Effector memory CD8-positive, alpha-beta T cell (primary cell): Measurements from ENCODE around the gene TRIM44.

Experiments used
- ATAC-seq: fragments of 150-1000 bp; cut with Tn5 transposase; replicated peaks from 2 replicates; pipeline ENCODE4 v1.10.0; 2021; ENCODE audit warnings: mild to moderate bottlenecking, moderate library complexity
- DNase-seq, 3 experiments: peaks; one replicate each; pipeline ENCODE4 v3.0.0; 2021
- H3K27ac Mint-ChIP-seq, 2 donors: one replicate each; pipeline ENCODE4 v1.8.0; 2022; ENCODE audit warnings: mild to moderate bottlenecking in 2 of 2, mixed read lengths in 2 of 2, moderate library complexity in 2 of 2
- H3K27me3 Mint-ChIP-seq, 2 donors: one replicate each; pipeline ENCODE4 v1.8.0; 2022; ENCODE audit warnings: mixed read lengths in 2 of 2
- H3K36me3 Mint-ChIP-seq: one replicate; pipeline ENCODE4 v1.8.0; 2022; ENCODE audit warnings: mild to moderate bottlenecking, moderate library complexity, mixed read lengths; ENCODE audit not compliant: insufficient read depth
- H3K4me1 Mint-ChIP-seq, 2 donors: one replicate each; pipeline ENCODE4 v1.8.0; 2022; ENCODE audit warnings: low read depth in 2 of 2, mixed read lengths in 2 of 2
- H3K4me3 Mint-ChIP-seq, 2 donors: one replicate each; pipeline ENCODE4 v1.8.0; 2022; ENCODE audit warnings: mild to moderate bottlenecking in 2 of 2, mixed read lengths in 2 of 2, moderate library complexity in 2 of 2
- H3K9me3 Mint-ChIP-seq, 2 donors: one replicate each; pipeline ENCODE4 v1.8.0; 2022; ENCODE audit warnings: mixed read lengths in 2 of 2

The TRIM44 gene

DNA sequence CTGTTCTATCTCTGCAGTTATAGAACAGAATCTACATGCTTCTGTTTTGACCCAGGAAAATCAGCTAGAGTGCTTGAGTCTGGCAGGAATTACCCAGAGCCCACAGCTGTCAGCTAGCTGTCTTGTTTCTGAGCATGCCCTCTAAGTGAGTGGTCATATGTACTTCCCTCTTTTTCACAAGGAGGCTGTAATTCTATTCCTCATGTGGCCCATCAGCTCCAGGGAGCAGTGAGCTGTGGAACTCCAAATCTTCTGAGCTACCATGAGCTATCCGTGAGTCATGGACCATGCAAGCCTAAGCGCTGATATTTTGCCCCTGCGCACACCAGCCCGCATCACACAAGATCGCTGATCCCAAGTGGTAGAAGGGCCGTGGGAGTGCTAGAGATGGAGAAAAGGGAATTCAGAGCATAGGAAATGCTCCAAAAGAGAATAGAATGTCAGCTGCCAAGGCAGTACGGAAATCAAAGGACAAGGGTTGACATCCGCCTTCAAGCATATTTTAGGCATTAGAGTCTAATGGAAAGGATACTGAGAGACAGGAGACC is 38.9 kb upstream of the TRIM44 start:
- peaks cover 71 to 85% of the 10 kb centered on the region in 2 donors for H3K27me3 Mint-ChIP-seq
- ATAC-seq: no peak

GRCh38 chr11:35624316-35624715 is 38.3 kb upstream of the TRIM44 start:
- ATAC-seq (no peak), DNase-seq (no peak)
- H3K27ac Mint-ChIP-seq: no peak overlapping the region
- no peaks in the 10 kb centered on the region for H3K36me3 Mint-ChIP-seq
- no peaks in the 10 kb centered on the region for H3K9me3 Mint-ChIP-seq
- H3K4me3 Mint-ChIP-seq: no peak overlapping the region
- peaks cover 75 to 91% of the 10 kb centered on the region in 2 donors for H3K27me3 Mint-ChIP-seq
- no peaks in the 10 kb centered on the region for H3K4me1 Mint-ChIP-seq

More for the DNA sequence above, 38.9 kb upstream of the TRIM44 start:
- Mint-ChIP-seq H3K36me3 (no peaks in the 10 kb centered on the region), H3K4me3 (no peak overlapping the region), H3K4me1 (no peaks in the 10 kb centered on the region), H3K9me3 (no peaks in the 10 kb centered on the region), H3K27ac (no peak overlapping the region)
- no peak for DNase-seq

DNA sequence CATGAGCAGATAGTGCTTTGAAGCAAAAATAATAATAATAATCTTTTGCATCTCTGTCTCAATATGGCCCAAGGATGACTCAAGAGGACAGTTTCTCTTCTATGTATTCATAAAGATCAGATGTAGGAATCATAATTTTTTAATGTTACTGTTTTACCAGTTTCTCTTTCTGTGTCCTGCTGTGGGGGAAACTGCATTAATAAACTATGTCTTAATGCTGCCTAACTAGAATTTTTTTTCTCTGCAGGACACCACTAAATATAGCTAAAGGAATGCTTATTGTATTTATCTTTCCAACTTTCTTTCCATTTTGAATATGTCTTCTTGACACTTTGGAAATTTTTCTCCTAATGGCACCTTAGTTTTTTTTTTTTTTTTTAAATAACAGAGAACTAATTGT is 37.8 kb upstream of the TRIM44 start:
- Mint-ChIP-seq H3K4me3 (no peak overlapping the region), H3K4me1 (no peaks in the 10 kb centered on the region), H3K27ac (no peak overlapping the region), H3K27me3 (peaks cover 77 to 92% of the 10 kb centered on the region in 2 donors), H3K36me3 (no peaks in the 10 kb centered on the region), H3K9me3 (no peaks in the 10 kb centered on the region)
- DNase-seq: no peak
- no peak for ATAC-seq

- H3K36me3 Mint-ChIP-seq: no peaks in the 10 kb centered on the region
- DNase-seq (no peak), ATAC-seq (no peak)
- no peaks in the 10 kb centered on the region for H3K9me3 Mint-ChIP-seq
- no peaks in the 10 kb centered on the region for H3K4me1 Mint-ChIP-seq
- H3K4me3 Mint-ChIP-seq: no peak overlapping the region
- no peak overlapping the region for H3K27ac Mint-ChIP-seq
- H3K27me3 Mint-ChIP-seq: peaks cover 74 to 92% of the 10 kb centered on the region in 2 donors
These were observed 36.1 kb upstream of the TRIM44 start for GRCh38 chr11:35626501-35626900.

DNA sequence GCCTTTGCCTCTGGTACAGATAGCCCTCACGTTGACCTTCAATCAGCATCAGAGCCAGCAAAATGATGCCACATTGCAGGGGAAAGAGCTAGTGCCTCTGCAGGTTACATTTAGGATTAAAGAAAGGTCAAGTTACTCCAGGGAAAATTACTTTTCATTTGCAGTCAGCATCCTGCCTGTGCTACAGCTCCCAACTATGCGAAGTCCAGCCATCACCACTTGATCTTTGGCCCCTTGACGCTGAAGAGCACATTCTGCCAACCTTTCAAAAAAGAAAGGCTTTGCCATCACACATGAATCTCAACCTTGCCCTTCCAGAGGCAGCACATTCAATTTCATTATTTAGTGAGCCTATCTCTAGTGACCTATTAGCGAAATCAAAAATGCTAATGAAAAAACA is 33.1 kb upstream of the TRIM44 start:
- peaks cover 63 to 91% of the 10 kb centered on the region in 2 donors for H3K27me3 Mint-ChIP-seq
- DNase-seq: no peak
- ATAC-seq: no peak
- no peaks in the 10 kb centered on the region for H3K9me3 Mint-ChIP-seq
- H3K4me1 Mint-ChIP-seq: no peaks in the 10 kb centered on the region
- H3K27ac Mint-ChIP-seq: no peak overlapping the region
- H3K4me3 Mint-ChIP-seq: no peak overlapping the region
- H3K36me3 Mint-ChIP-seq: no peaks in the 10 kb centered on the region

DNA sequence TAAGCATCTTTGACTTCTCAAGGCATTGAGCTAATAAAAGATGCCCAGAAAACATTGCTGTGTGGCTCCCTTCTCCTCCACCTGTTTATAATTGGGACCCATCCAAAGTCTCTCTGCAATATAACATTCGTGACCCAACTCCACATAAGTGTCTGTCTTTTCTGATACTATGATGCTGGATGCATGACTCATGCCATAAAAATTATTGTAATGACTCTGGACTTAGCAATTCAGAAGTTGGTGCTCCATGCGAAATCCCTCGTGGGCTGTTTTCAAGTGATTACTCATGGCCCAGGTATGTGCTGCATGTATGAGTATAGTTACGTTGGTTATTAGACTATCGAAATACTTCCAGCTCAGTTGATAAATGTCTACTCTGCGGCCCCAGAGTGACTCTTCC is 32.7 kb upstream of the TRIM44 start:
- no peak overlapping the region for H3K4me3 Mint-ChIP-seq
- peaks cover 62 to 91% of the 10 kb centered on the region in 2 donors for H3K27me3 Mint-ChIP-seq
- DNase-seq: no peak
- H3K27ac Mint-ChIP-seq: no peak overlapping the region
- no peak for ATAC-seq
- H3K4me1 Mint-ChIP-seq: no peaks in the 10 kb centered on the region
- H3K9me3 Mint-ChIP-seq: no peaks in the 10 kb centered on the region
- no peaks in the 10 kb centered on the region for H3K36me3 Mint-ChIP-seq

DNA sequence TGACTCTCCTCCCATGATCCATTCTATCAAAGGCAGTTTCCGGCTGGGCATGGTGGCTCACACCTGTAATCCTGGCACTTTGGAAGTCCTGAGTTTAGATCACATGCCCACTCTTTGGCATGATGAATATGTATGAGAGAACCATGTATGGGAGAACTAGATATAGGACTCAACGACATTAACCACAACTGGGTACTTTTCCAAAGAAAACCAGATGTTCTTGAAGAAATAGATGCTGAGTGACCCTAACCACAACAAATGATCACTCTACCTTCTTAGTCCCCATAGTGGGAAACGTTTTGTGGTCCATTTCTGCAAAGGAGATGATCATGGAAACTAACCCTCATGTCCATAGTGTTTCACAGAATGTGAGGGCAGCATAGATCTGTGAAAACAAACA is 30.7 kb upstream of the TRIM44 start:
- Mint-ChIP-seq H3K27ac (no peak overlapping the region), H3K27me3 (peaks cover 66 to 92% of the 10 kb centered on the region in 2 donors), H3K36me3 (no peaks in the 10 kb centered on the region), H3K4me3 (no peak overlapping the region), H3K4me1 (no peaks in the 10 kb centered on the region), H3K9me3 (no peaks in the 10 kb centered on the region)
- DNase-seq (no peak), ATAC-seq (no peak)

- Mint-ChIP-seq H3K4me1 (no peaks in the 10 kb centered on the region), H3K36me3 (no peaks in the 10 kb centered on the region), H3K27me3 (peaks cover 66 to 91% of the 10 kb centered on the region in 2 donors), H3K9me3 (no peaks in the 10 kb centered on the region), H3K4me3 (no peak overlapping the region), H3K27ac (no peak overlapping the region)
- no peak for DNase-seq
- no peak for ATAC-seq
These were observed 30.3 kb upstream of the TRIM44 start for GRCh38 chr11:35632301-35632700.

GRCh38 chr11:35633827-35634423 is 28.6 kb upstream of the TRIM44 start:
- peaks cover 67 to 93% of the 10 kb centered on the region in 2 donors for H3K27me3 Mint-ChIP-seq
- no peaks in the 10 kb centered on the region for H3K36me3 Mint-ChIP-seq
- no peaks in the 10 kb centered on the region for H3K4me1 Mint-ChIP-seq
- H3K4me3 Mint-ChIP-seq: no peak overlapping the region
- H3K27ac Mint-ChIP-seq: no peak overlapping the region
- no peaks in the 10 kb centered on the region for H3K9me3 Mint-ChIP-seq
- DNase-seq (no peak), ATAC-seq (no peak)

DNA sequence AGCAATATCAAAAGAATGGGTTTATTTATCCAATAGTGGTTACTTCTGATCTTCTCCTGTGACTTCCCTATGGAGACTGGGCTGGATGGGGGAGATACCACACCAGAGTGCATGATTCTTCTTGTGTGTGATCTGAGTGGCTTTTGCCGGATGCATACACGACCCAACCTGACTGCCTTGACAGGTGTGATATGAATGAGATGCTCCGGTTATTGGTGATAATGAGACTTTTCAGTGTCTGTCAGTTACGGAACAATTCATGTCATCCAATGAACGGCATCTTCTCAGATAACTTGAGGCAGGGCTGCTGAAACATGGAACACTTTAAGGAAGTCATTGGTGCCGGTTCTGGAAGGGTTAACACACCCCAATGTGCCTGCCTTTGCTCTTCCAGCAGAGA is 26.6 kb upstream of the TRIM44 start:
- Mint-ChIP-seq H3K27ac (no peak overlapping the region), H3K36me3 (no peaks in the 10 kb centered on the region), H3K9me3 (no peaks in the 10 kb centered on the region), H3K4me3 (no peak overlapping the region), H3K4me1 (no peaks in the 10 kb centered on the region), H3K27me3 (peaks cover 49 to 80% of the 10 kb centered on the region in 2 donors)
- DNase-seq: no peak
- no peak for ATAC-seq

GRCh38 chr11:35639591-35640179 is 22.9 kb upstream of the TRIM44 start:
- Mint-ChIP-seq H3K36me3 (no peaks in the 10 kb centered on the region), H3K4me3 (no peak overlapping the region), H3K9me3 (no peaks in the 10 kb centered on the region), H3K27me3 (peaks cover 50 to 61% of the 10 kb centered on the region in 2 donors), H3K27ac (no peak overlapping the region), H3K4me1 (no peaks in the 10 kb centered on the region)
- no peak for ATAC-seq
- no peak for DNase-seq

GRCh38 chr11:35641171-35641897 is 21.2 kb upstream of the TRIM44 start:
- no peaks in the 10 kb centered on the region for H3K9me3 Mint-ChIP-seq
- no peak for DNase-seq
- no peaks in the 10 kb centered on the region for H3K4me1 Mint-ChIP-seq
- ATAC-seq: no peak
- H3K36me3 Mint-ChIP-seq: no peaks in the 10 kb centered on the region
- H3K27ac Mint-ChIP-seq: no peak overlapping the region
- peaks cover 44 to 46% of the 10 kb centered on the region in 2 donors for H3K27me3 Mint-ChIP-seq
- H3K4me3 Mint-ChIP-seq: no peak overlapping the region

DNA sequence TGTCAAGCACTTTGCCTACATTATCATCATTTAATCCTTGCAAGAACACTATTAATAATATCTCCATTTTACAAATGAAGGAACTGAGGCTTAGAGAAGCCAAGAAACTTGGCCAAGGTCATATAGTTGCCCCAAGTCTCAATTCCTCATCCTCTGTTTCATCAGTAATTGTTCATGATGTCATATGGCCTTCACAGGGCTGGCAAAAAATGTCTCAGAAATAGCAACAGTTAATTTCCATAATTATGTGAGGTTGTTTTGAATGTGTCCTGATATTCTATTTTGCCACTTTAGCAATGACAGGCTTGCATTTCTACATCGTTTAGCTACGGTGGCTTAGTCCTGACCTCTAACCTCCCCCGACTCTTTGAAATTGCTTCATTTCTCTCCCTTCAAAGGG is 20.6 kb upstream of the TRIM44 start:
- no peaks in the 10 kb centered on the region for H3K36me3 Mint-ChIP-seq
- H3K4me3 Mint-ChIP-seq: no peak overlapping the region
- H3K9me3 Mint-ChIP-seq: no peaks in the 10 kb centered on the region
- H3K4me1 Mint-ChIP-seq: no peaks in the 10 kb centered on the region
- ATAC-seq: no peak
- peaks cover 44 to 45% of the 10 kb centered on the region in 2 donors for H3K27me3 Mint-ChIP-seq
- no peak overlapping the region for H3K27ac Mint-ChIP-seq
- no peak for DNase-seq
